Measurements from ENCODE around the gene PARP3.
A peak's percentile ranks its signal among the peaks of the same experiment; 100 is the strongest.
"Not testable (repeated sequence)": the region's sequence is repeated elsewhere in the genome, so short reads cannot be mapped to it uniquely, and the experiment has no call there.

PARP3 gene

GRCh38 chr3:51941798-51942602 lies at the start of gene PARP3, which contains the start of gene RRP9:
PARP3 (plus strand) TSS chr3:51942363; CDS start chr3:51943356, 993 bp downstream.
RRP9 (minus strand) TSS chr3:51941904; CDS start chr3:51941867, 37 bp downstream.
- peak; percentile 100 for DNase-seq

DNA sequence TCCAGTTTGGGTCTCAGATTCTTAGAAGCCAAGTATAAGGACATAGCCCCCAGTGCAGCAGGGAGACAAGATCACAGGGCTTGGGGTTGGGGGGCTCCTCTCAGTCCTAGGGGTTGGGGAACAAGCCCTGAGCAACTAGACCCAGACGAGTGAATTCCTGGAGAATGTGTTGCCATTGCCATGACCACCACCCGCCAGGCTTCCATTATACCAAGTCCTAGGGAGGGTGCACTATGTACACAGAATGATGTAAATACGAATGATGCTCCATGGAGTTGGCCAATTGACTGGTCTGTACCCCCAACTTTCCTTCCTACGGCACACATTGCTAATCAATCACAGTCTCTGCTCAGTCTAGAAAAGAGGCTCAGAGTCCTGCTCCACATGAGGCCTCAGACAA lies 47.8 kb upstream of the PARP3 start:
- no peak for DNase-seq

GRCh38 chr3:51894939-51895338 lies 47.2 kb upstream of the PARP3 start:
- no peak for DNase-seq

GRCh38 chr3:51896607-51897305 lies 45.4 kb upstream of the PARP3 start:
- DNase-seq: no peak

- no peak for DNase-seq
Observed at GRCh38 chr3:51897391-51897790, 44.8 kb upstream of the PARP3 start.

GRCh38 chr3:51900043-51900442 lies 42.1 kb upstream of the PARP3 start:
- not testable (repeated sequence) for DNase-seq

- not testable (repeated sequence) for DNase-seq
Observed at GRCh38 chr3:51902361-51902760, 39.8 kb upstream of the PARP3 start.

DNA sequence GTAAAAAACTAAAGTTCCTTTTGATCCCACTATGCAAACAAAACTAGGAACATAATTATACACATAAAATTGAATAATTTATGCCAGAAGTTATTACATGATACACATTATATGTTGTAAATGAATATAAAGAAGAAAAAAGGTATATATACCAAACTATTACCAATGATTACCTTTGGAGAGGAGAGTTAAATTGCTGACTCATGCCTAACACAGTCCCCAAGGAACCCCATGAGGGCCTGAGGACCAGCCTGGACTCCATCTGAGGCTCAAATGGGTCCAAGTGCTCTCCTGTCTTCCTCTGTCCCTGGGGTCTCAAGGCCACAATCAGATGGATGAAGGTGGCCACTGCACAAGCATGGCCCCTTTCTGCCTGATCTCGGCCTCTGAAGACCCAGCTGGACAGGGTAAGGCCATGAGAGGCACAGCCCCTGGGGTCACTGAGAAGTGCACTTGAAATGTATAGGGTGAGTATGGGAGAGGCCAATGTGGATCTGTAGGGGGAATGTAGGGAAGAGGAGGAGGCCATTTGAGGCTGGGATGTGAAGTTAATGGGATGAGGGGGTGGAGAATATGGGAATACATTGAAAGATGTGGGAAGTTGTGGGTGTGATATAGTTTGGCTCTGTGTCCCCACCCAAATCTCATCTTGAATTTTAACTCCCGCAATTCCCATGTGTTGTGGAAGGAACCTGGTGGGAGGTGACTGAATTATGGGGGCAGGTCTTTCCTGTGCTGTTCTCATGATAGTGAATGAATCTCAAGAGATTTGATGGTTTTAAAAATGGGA lies 37.9 kb upstream of the PARP3 start:
- DNase-seq: no peak

DNA sequence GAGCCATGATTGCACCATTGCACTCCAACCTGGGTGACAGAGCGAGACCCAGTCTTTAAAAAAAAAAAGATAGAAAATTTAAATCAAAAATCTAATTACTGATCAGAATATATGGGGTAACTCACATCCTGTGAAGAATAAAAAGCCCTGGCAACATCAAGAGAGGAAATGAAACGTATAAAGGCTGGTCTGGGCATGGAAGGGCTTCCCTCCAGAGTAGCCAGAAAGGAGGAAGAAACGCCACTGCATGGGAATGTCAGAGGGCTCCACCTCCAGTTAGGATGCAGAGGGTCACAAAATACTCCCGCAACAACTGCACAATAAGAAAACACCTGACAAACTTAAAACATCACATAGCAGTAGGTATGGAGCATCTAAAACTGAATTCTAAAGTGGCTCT lies 34.1 kb upstream of the PARP3 start:
- no peak for DNase-seq

GRCh38 chr3:51916418-51916817 lies 25.7 kb upstream of the PARP3 start:
- no peak for DNase-seq

DNA sequence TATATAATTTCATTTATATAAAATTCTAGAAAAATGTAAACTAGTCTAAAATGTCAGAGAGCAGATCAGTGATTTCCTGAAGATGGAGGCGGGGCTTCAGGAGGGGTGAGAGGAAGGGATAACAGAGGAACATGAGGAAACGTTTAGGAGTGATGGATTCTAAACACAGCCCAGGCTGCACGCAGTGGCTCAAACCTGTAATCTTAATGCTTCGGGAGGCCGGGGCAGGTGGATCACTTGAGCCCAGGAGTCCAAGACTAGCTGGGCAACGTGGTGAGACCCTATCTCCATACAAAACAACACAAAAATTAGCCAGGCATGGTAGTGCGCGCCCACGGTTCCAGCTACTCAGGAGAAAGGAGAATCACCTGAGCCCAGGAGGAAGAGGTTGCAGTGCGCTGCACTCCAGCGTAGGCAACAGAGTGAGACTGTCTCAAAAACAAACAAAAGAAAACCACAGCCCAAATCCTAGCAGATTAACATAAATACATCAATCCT lies 21.0 kb upstream of the PARP3 start:
- no peak for DNase-seq

- DNase-seq: no peak
Observed at GRCh38 chr3:51927061-51927977, 14.8 kb upstream of the PARP3 start.

- DNase-seq: no peak
Observed at GRCh38 chr3:51928438-51928837, 13.7 kb upstream of the PARP3 start.

DNA sequence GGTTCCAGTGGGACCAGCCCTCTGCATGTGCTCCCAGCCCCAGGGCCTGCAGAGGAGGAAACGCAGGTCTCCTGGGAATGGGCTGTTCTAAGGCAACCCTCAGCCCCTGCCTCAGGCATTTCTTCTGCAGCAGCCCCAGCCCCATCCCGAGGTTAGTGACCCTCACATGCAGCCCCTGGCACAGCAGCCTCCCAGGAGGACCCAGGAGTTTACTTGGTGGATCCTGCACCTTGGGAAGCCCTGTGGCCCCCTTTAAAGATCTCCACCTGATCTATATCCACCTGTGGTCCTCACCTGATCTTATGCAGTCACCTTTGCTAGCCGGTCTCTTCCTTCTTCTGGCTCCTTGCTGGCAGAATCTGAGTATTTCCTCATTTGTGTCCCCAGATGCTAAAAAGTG lies 13.2 kb upstream of the PARP3 start:
- not testable (repeated sequence) for DNase-seq

DNA sequence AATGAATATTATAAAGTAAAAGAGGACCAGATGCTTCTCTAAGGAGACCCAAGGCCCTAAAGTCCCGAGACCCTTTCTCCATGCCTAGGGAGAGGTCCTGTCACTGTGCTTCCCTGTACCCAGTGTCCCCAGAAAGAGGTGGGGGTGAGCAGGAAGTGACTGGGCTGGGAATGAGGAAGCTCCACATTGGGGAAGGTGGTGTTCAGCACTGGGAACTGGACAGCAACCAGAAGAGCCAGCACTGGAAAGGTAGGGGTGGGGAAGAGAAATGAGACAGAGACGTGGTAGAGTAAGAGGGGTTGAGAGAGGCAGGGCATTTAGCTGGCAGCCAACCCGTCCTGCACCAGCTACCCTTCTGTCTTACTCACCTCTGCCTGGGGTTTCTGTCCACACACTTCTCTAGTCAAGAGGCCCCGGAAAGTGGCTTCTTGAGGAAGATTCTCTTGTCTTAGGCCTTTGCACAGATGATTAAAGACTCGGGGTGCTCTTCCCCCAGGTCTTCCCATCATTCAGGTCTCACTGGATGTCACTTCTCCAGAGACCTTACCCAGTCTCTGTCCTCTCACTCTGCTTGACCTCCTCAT lies 12.7 kb upstream of the PARP3 start:
- no peak for DNase-seq

DNA sequence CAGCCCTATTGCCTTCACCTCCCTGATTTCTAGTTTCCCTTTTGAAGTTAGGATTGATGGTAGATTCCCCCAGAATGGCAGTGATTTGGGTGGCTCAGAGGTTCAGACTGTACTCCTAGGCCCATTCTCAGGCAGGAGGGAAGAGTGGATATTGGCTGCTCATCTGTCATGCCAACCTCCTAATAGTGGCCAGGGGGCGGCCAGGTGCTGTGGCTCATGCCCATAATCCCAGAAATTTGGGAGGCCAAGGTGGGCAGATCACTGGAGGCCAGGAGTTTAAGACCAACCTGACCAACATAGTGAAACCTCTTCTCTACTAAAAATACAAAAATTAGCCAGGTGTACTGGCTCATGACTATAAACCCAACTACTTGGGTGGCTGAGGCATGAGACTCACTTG lies 11.7 kb upstream of the PARP3 start:
- no peak for DNase-seq

- DNase-seq: no peak
Observed at GRCh38 chr3:51931756-51932155, 10.4 kb upstream of the PARP3 start.

DNA sequence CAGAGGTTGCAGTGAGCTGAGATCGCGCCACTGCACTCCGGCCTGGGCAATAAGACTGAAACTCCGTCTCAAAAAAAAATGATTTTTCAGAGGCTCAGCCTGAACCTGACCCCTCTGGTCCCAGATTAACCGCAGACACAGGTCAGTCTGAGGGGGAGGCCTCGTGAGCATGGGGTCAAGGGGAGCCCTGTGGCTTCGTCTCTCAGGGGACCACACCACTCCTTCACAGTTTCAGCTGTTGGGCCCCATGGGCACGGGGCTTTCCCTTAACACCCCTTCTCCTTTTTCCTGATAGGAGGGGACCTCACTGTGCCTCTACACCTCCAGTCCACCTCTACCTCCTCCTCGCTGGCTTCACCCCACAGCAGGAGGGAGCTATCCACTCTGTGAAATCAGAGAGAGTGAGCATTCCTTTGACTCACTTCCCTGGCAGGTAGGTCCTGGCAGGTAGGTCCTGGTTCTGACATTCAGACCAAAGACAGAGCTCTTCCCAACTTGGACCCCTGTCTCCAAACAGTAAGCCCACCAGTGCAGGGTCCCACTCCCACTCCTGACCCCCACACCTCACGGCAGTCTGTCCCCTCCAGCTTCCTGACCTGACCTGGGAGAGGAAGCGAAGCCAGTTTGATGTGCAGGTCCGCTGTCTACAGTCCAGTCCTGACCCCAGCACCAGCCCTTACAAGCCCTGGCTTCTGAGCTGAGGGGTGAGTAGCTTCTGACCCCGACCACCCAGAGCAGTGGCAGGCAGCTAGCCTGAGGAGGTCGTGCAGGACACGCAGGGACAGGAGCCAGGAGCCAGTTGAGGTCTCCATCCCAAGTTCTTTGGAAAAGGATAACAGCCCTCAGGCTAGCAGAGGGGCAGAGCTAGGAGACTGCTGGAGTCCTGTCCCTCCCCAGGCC lies 9.4 kb upstream of the PARP3 start:
- DNase-seq: no peak

GRCh38 chr3:51933471-51934138 lies 8.6 kb upstream of the PARP3 start:
- no peak for DNase-seq

Measured in femur (tissue), 1 donor.